K562 (cell line): ENCODE measurements around the gene CC2D1A. TPM values are rescaled to one million over a fixed set of nuclear protein-coding genes. Genes with fewer than 3 reads are reported as not detected.
"Not testable (repeated sequence)": the region's sequence is repeated elsewhere in the genome, so short reads cannot be mapped to it uniquely, and the experiment has no call there.

Experiments
- ATAC-seq: fragments of 200-7000 bp; cut with Tn5 transposase; 3 replicates; pipeline ENCODE4 v1.9.1; 2020; ENCODE audit warnings: moderate library complexity
- BruUV-seq: library from RNA; stranded (reverse); fragments of 400-500 nt; replicated peaks from 2 replicates; lab custom pipeline; 2021; lab: Mats Ljungman, UMichigan
- CTCF ChIA-PET: fragments of 300-600 bp; formaldehyde crosslinking; extraction: SDS; loops from one replicate; lab custom pipeline; 2021; ENCODE audit warnings: low intra/inter-chr PET ratio; lab: Yijun Ruan, JAX
- POLR2A ChIA-PET: fragments of 300-600, 350-650 bp; sonication (Branson Sonifier 250); formaldehyde crosslinking; extraction: SDS; loops from one replicate; lab custom pipeline; 2021; ENCODE audit warnings: antibody characterized with exemption, inconsistent platforms; lab: Yijun Ruan, JAX
- DNase-seq, 4 experiments: peaks; one replicate each; pipeline versions ENCODE4 v3.0.0 to v3.0.0-alpha.2; 2011 to 2018; ENCODE audit warnings: low spot score in 3 of 4, mixed read lengths in 3 of 4; ENCODE audit errors: extremely low read depth in 1 of 4
- FAIRE-seq: peaks from 2 replicates; lab custom pipeline; 2011; peaks lifted over from hg19 to GRCh38; lab: Jason Lieb, UNC
- H2AFZ ChIP-seq: 2 replicates; pipeline ENCODE4 v1.6.0; 2011; ENCODE audit warnings: low read depth, low read length, control low read depth, inconsistent platforms
- H3K27ac ChIP-seq: fragments of 200-600 bp; 3 replicates; pipeline ENCODE4 v1.8.0; 2011; ENCODE audit warnings: low read depth, mild to moderate bottlenecking, control low read depth, inconsistent platforms, low read length, moderate library complexity, mixed read lengths; ENCODE audit errors: extremely low read depth
- H3K27me3 ChIP-seq, 2 experiments: fragments of 300-600 bp in 1 of 2; 2 replicates in 1 of 2; 3 replicates in 1 of 2; pipeline versions ENCODE4 v1.6.0 to v1.8.0; 2011; ENCODE audit warnings: inconsistent platforms in 2 of 2, low read length in 2 of 2, mild to moderate bottlenecking in 1 of 2, mixed read lengths in 1 of 2, moderate library complexity in 1 of 2; ENCODE audit not compliant: control insufficient read depth in 2 of 2, insufficient read depth in 2 of 2
- H3K36me3 ChIP-seq: fragments of 300-600 bp; 3 replicates; pipeline ENCODE4 v1.8.0; 2011; ENCODE audit warnings: mild to moderate bottlenecking, low read length, inconsistent platforms; ENCODE audit not compliant: control insufficient read depth, insufficient read depth
- H3K4me1 ChIP-seq, 2 experiments: fragments of 200-600 bp in 1 of 2; replicated peaks in 1 of 2; 2 replicates in 1 of 2; 3 replicates in 1 of 2; pipeline versions ENCODE4 v1.5.1 to v1.8.0; 2011; ENCODE audit warnings: inconsistent platforms in 2 of 2, low read length in 2 of 2, mild to moderate bottlenecking in 1 of 2, mixed read lengths in 1 of 2, moderate library complexity in 1 of 2; ENCODE audit not compliant: control insufficient read depth in 2 of 2, insufficient read depth in 2 of 2
- H3K4me2 ChIP-seq: 2 replicates; pipeline ENCODE4 v1.6.1; 2011; ENCODE audit warnings: low read length, control low read depth, inconsistent platforms, mixed read lengths; ENCODE audit not compliant: insufficient read depth
- H3K4me3 ChIP-seq: fragments of 200-600 bp; sonication (generic), shearing (Covaris generic); 2 replicates; pipeline ENCODE4 v1.5.1; 2016; ENCODE audit warnings: control low read depth, inconsistent platforms
- H3K79me2 ChIP-seq: fragments of 200-600 bp; 3 replicates; pipeline ENCODE4 v1.8.0; 2011; ENCODE audit warnings: low read length, inconsistent platforms; ENCODE audit not compliant: control insufficient read depth, insufficient read depth
- H3K9ac ChIP-seq, 2 experiments: 2 replicates each; pipeline versions ENCODE4 v1.6.0 to v1.6.1; 2011; ENCODE audit warnings: low read depth in 2 of 2, low read length in 2 of 2, control low read depth in 1 of 2, inconsistent platforms in 1 of 2, mild to moderate bottlenecking in 1 of 2, mixed read lengths in 1 of 2; ENCODE audit not compliant: insufficient read depth in 1 of 2
- H3K9me1 ChIP-seq: one replicate; pipeline ENCODE4 v1.6.0; 2011; ENCODE audit warnings: inconsistent platforms, mild to moderate bottlenecking, low read length, moderate library complexity; ENCODE audit not compliant: control insufficient read depth, insufficient read depth
- H3K9me3 ChIP-seq: replicated peaks from 2 replicates; pipeline ENCODE4 v1.5.1; 2011; ENCODE audit warnings: low read depth, low read length, inconsistent platforms; ENCODE audit not compliant: control insufficient read depth, insufficient read depth
- H4K20me1 ChIP-seq: replicated peaks from 2 replicates; pipeline ENCODE4 v1.6.1; 2011; ENCODE audit warnings: low read length, inconsistent platforms, mixed read lengths; ENCODE audit not compliant: control insufficient read depth, insufficient read depth
- BCOR ChIP-seq: fragments of 450-650 bp; IDR thresholded peaks from 2 replicates; pipeline ENCODE4 v1.6.1; 2016
- POLR2G ChIP-seq: fragments of 200-400 bp; formaldehyde crosslinking; IDR thresholded peaks from 2 replicates; pipeline ENCODE4 v1.6.1; 2017; ENCODE audit warnings: low read depth, mild to moderate bottlenecking, antibody characterized with exemption, low read length, moderate library complexity
- RBBP5 ChIP-seq: fragments of 200-600 bp; sonication (generic); IDR thresholded peaks from 2 replicates; pipeline ENCODE4 v1.6.1; 2012; ENCODE audit warnings: borderline replicate concordance, mild to moderate bottlenecking, low read length, control low read depth, inconsistent platforms; ENCODE audit not compliant: insufficient read depth, poor library complexity, severe bottlenecking
- RBM14 ChIP-seq: fragments of 200-400 bp; formaldehyde crosslinking; IDR thresholded peaks from 2 replicates; pipeline ENCODE4 v1.6.1; 2018; ENCODE audit warnings: low read depth, mild to moderate bottlenecking, low read length, moderate library complexity, borderline replicate concordance; ENCODE audit not compliant: insufficient read depth
- ZNF121 ChIP-seq: sonication (generic); formaldehyde crosslinking; conservative IDR thresholded peaks from 2 replicates; pipeline ENCODE4 v1.8.0; 2022; ENCODE audit warnings: missing genetic modification reagents
- WGBS: fragments of 100-300 bp; shearing (Covaris generic); methylation state at CpG from one replicate; pipeline ENCODE4 v1.1.6; 2016; ENCODE audit warnings: low coverage, mixed read lengths; ENCODE audit not compliant: insufficient coverage; ENCODE audit errors: missing lambda C conversion rate; 5-methylcytosine and 5-hydroxymethylcytosine counted together
- in situ Hi-C: fragments of 300-500 bp; cut with MboI; formaldehyde crosslinking; loops from 4 replicates; pipeline ENCODE4 v1.15.0; 2018; ENCODE audit warnings: inconsistent platforms, mixed read lengths
- intact Hi-C: fragments of 100-400 bp; cut with micrococcal nuclease; formaldehyde crosslinking; loops from 2 replicates; pipeline ENCODE4 v1.14.2; 2022
- polyA plus RNA-seq, 8 experiments: library from polyadenylated mRNA; depleted of rRNA in 4 of 8; stranded (reverse) in 5 of 8; unstranded in 3 of 8; fragments of >200 nt; fragmentation: Nextera tagmentation in 2 of 8; fragmentation: Illumina TruSeq in 1 of 8; extraction: Ambion mirVana in 2 of 8; extraction: Trizol in 1 of 8; gene quantifications; 2 replicates each; pipeline versions ENCODE4 v1.2.1 to v1.2.3, GENCODE V29; 2011 to 2014; ENCODE audit warnings: inconsistent platforms in 1 of 8, missing spikeins in 1 of 8
- total RNA-seq, 7 experiments: library from RNA; depleted of rRNA in 6 of 7; stranded (reverse); fragments of >200 nt in 6 of 7; fragmentation: Illumina TruSeq in 2 of 7; extraction: Trizol in 2 of 7; gene quantifications; 2 replicates each; pipeline versions ENCODE4 v1.2.1 to v1.2.3, GENCODE V29; 2011 to 2021; ENCODE audit warnings: low replicate concordance in 1 of 7
- TF ChIP-seq, protein P1 (sequence below): fragments of 450-650 bp; formaldehyde crosslinking; IDR thresholded peaks from 2 replicates; pipeline ENCODE4 v1.4.0; 2022; ENCODE audit warnings: missing genetic modification characterization

The CC2D1A gene
- total and polyA plus RNA-seq, 9 of the 15 experiments (the other 6 are each of a cell fraction or from before 2014, with no cell fraction given) = 0.32 to 31.0 (median 12.9) TPM

DNA sequence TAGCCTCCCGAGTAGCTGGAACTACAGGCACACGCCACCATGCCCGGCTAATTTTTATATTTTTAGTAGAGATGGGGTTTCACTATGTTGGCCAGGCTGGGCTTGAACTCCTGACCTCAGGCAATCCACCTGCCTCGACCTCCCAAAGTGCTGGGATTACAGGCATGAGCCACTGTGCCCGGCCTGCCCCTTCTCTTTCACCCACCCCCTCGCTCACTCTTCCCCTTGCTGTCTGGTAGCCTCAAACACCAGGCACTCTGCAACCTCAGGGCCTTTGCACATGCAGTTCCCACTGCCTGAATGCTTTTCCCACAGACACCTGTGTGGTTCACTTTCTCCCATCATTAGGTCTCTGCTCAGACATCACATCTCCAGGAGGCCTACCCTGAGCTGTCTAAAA lies 16.1 kb downstream of the CC2D1A start:
- ATAC-seq, H3K79me2 ChIP-seq, H3K9me3 ChIP-seq, H4K20me1 ChIP-seq, H2AFZ ChIP-seq, H3K27me3 ChIP-seq, FAIRE-seq, H3K9me1 ChIP-seq, H3K27ac ChIP-seq, H3K4me2 ChIP-seq, BruUV-seq, in situ Hi-C loops, H3K9ac ChIP-seq, CTCF ChIA-PET, H3K4me3 ChIP-seq, intact Hi-C loops: not testable (repeated sequence)
- Histone ChIP-seq H3K4me1 (peaks cover 0 to 17% of the 10 kb centered on the region in 2 experiments; a peak in 2 of 5 replicates), H3K36me3 (peaks cover 67% of the 10 kb centered on the region)
- POLR2A ChIA-PET = interaction anchor here (0.8 to 4.3 kb wide), 3 partner anchors 11 to 87 kb away, joined by 3 to 21 read pairs (median 13); no protein-coding TSS in a partner anchor
- WGBS = 79% methylated on average over 5 of the region's 6 CpGs
- TF ChIP-seq BCOR = 0 out of 2 replicates have a peak, but pooled peaks have one; percentile 37
- peak; percentile 77 for TF ChIP-seq ZNF121 (CRISPR knock-in tag)
- peak in 1 of 4 experiments; percentile 3 for DNase-seq

GRCh38 chr19:13923194-13923987 lies 17.4 kb downstream of the CC2D1A start:
- POLR2A ChIA-PET = interaction anchor here (4.3 kb wide), 1 partner anchor 9 kb away, joined by 21 read pairs; no protein-coding TSS in a partner anchor
- Histone ChIP-seq H3K4me3 (no peak overlapping the region), H2AFZ (no peak overlapping the region), H3K27ac (no peak overlapping the region), H3K9me3 (peaks cover 6% of the 10 kb centered on the region), H3K36me3 (peaks cover 71% of the 10 kb centered on the region), H3K4me1 (peaks cover 0 to 14% of the 10 kb centered on the region in 2 experiments; a peak in 2 of 5 replicates), H3K9ac (no peak overlapping the region; a peak in 1 of 4 replicates), H3K9me1 (peaks cover 4% of the 10 kb centered on the region), H3K79me2 (no peaks in the 10 kb centered on the region), H3K27me3 (no peaks in the 10 kb centered on the region; a peak in 1 of 5 replicates), H3K4me2 (no peak overlapping the region), H4K20me1 (no peaks in the 10 kb centered on the region)
- CTCF ChIA-PET = no interaction called here
- WGBS = 93% methylated on average over 24 of the region's 28 CpGs
- intact Hi-C loops = no loop called here
- no peak for DNase-seq
- in situ Hi-C loops = no loop called here
- FAIRE-seq = no peak
- BruUV-seq = no TSS peak
- TF ChIP-seq POLR2G (peak; percentile 42), RBM14 (no peak), RBBP5 (no peak)
- TF ChIP-seq, protein P1, sequence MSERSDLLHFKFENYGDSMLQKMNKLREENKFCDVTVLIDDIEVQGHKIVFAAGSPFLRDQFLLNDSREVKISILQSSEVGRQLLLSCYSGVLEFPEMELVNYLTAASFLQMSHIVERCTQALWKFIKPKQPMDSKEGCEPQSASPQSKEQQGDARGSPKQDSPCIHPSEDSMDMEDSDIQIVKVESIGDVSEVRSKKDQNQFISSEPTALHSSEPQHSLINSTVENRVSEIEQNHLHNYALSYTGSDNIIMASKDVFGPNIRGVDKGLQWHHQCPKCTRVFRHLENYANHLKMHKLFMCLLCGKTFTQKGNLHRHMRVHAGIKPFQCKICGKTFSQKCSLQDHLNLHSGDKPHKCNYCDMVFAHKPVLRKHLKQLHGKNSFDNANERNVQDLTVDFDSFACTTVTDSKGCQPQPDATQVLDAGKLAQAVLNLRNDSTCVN (CRISPR knock-in tag) = no peak
- ATAC-seq = no peak
